D721Med (cell line): ENCODE results near the gene CERS6.

Experiments used
- DNase-seq: peaks from one replicate; pipeline ENCODE4 v3.0.0; 2011; ENCODE audit warnings: low spot score; ENCODE audit not compliant: insufficient read length
- FAIRE-seq: peaks from 2 replicates; lab custom pipeline; 2011; peaks lifted over from hg19 to GRCh38; lab: Jason Lieb, UNC
- CTCF ChIP-seq: IDR thresholded peaks from 2 replicates; pipeline ENCODE4 v1.5.1; 2012; ENCODE audit warnings: mild to moderate bottlenecking, control low read depth; ENCODE audit not compliant: insufficient read depth; ENCODE audit errors: missing control alignments

Gene CERS6

GRCh38 chr2:168432565-168433186, 23.4 kb upstream of the CERS6 start:
- no peak for TF ChIP-seq CTCF
- FAIRE-seq (no peak), DNase-seq (no peak)

DNA sequence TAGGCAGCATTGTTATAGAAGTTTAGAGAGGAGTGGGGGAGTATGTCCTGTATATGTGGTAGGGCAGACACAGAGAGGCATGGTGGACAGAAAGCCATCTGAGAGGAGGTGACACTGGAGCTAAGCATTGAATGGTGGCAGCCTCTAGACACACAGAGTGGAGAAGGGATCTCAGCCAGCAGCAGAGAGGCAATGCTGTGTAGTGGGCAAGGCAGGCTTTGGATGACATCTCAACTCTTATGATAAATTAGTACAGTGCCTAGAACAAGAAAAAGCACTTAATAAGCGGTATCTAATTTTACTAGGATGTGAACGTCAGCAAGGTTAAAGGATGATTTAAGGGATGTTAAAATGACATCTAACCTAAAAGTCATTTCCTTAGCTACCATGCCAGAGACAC, 22.5 kb upstream of the CERS6 start:
- TF ChIP-seq CTCF = no peak
- DNase-seq (no peak), FAIRE-seq (no peak)

DNA sequence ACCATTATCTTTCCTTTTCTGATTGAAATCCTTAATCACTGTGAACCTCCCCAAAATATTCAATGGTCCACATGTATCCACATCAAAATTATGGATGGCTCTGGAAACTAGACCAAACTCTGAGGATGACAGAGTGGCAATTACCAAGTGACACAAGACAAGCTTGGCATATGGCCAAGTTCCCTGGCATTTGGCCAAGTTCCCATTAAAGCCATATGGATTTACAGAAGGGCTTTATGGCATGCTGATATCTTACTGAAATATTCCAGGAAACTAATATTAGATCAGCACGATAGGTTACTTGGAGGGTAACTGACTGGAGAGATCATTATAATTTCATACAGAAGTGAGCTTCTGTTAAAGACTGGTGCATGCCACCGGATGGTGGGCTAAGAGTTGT, 21.9 kb upstream of the CERS6 start:
- TF ChIP-seq CTCF = no peak
- no peak for DNase-seq
- no peak for FAIRE-seq

- no peak for TF ChIP-seq CTCF
- no peak for FAIRE-seq
Measured at GRCh38 chr2:168436840-168437239, 19.2 kb upstream of the CERS6 start.

DNA sequence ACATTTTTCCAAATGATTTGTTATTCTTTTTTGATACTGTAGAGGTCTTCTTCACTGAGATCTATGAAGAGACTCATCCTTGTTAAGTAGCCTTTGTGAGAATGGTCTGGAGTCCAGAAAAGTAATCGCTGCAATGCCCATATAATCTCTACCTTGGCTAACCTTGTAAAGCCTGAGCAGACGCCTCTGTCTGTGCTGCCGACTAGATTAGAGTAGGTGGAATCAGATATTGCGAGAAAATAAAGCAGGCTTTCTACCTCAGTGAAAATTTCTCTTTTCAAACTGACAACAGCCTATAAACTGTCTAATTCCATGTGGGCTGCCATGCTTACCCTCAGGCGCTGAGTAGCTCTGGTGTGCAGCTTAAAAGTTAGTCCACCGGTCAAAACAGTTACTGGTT, 17.5 kb upstream of the CERS6 start:
- FAIRE-seq = no peak
- no peak for TF ChIP-seq CTCF

More at GRCh38 chr2:168436840-168437239, 19.2 kb upstream of the CERS6 start:
- DNase-seq = no peak

GRCh38 chr2:168439536-168439935, 16.5 kb upstream of the CERS6 start:
- no peak for FAIRE-seq
- no peak for DNase-seq
- no peak for TF ChIP-seq CTCF

More for the DNA sequence above, 17.5 kb upstream of the CERS6 start:
- no peak for DNase-seq

DNA sequence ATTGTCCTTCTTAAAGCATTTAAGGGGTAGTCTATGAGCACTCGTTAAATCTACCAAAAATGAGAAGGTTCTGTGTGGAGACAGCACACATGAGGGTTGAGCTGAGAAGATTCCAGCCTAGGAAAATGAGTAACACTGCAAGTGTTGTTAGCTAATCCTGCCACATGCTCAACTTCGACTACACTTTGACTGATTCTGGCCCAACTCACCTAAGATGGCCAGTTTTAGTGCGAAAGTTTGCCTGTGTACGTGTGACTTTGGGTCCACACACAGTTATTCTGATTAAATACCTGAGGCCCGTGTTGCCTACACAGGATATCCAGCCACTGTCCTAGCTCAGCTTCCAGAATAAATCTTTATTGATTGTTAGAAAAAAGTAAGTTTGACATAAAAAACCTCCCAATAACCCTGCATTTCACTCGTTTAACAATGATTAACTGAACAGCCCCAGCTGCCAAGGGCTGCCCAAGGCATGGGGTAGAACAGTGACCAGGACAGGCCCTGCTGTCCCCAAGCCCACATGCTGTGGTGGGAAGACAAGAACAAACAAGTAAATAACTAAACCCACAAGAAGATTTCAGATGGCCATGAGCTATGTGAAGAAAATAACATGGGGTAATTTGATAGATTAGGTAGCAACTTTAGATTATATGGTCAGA, 14.7 kb upstream of the CERS6 start:
- DNase-seq (no peak), FAIRE-seq (no peak)
- no peak for TF ChIP-seq CTCF
